ENCODE measurements around the gene NLRP1. TPM values are rescaled to one million over a fixed set of nuclear protein-coding genes. Genes with fewer than 3 reads are reported as not detected.

Gene NLRP1
- total and polyA plus RNA-seq, 8 donors, result 9.0 to 83.7 (median 18.4) TPM

DNA sequence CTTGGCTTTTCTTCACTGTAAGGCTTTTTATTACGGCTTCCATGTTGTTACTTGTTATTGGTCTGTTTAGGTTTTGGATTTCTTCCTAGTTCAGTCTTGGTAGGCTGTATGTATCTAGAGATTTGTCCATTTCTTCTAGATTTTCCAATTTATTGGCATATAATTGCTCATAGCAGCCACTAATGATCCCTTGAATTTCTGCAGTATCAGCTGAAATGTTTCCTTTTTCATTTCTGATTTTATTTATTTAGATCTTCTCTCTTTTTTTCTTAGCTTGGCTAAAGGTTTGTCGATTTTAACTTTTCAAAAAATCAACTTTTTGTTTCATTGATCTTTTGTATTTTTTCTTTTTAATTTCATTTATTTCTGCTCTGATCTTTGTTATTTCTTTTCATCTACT lies 18.5 kb downstream of the NLRP1 start:
- 74 to 85% (median 76%) methylated on average over 2 of the region's 2 CpGs for WGBS, 5 donors
- no peak overlapping the region for H3K27ac ChIP-seq

DNA sequence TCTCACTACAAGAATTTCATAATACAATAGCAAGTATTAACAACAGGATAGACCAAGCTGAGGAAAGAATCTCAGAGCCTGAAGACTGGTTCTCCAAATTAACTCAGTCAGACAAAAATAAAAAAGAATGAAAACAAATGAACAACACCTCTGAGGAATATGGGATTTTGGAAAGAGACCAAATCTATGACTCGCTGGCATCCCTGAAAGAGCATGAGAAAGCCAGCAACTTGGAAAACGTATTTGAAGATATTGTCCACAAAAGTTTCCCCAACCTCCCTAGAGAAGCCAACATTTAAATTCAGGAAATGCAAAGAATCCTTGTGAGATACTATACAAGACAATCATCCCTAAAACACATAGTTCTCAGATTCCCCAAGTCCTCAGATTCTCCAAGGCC lies 20.9 kb downstream of the NLRP1 start:
- Histone ChIP-seq H3K36me3 (peaks cover 0 to 23% (median 11%) of the 10 kb centered on the region in 4 donors), H3K9me3 (no peaks in the 10 kb centered on the region), H3K4me3 (no peak overlapping the region), H3K27ac (no peak overlapping the region), H3K27me3 (no peaks in the 10 kb centered on the region), H3K4me1 (no peaks in the 10 kb centered on the region)
- intact Hi-C loops (cut with DNase I; ENCODE audit: low total_unique reads), result no loop called here
- no peak for DNase-seq
- 63 to 81% (median 71%) methylated on average over 2 of the region's 2 CpGs for WGBS, 5 donors
- TF ChIP-seq, protein P1, sequence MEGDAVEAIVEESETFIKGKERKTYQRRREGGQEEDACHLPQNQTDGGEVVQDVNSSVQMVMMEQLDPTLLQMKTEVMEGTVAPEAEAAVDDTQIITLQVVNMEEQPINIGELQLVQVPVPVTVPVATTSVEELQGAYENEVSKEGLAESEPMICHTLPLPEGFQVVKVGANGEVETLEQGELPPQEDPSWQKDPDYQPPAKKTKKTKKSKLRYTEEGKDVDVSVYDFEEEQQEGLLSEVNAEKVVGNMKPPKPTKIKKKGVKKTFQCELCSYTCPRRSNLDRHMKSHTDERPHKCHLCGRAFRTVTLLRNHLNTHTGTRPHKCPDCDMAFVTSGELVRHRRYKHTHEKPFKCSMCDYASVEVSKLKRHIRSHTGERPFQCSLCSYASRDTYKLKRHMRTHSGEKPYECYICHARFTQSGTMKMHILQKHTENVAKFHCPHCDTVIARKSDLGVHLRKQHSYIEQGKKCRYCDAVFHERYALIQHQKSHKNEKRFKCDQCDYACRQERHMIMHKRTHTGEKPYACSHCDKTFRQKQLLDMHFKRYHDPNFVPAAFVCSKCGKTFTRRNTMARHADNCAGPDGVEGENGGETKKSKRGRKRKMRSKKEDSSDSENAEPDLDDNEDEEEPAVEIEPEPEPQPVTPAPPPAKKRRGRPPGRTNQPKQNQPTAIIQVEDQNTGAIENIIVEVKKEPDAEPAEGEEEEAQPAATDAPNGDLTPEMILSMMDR (IDR thresholded peaks at IDR 0.05), result no peak
- TF ChIP-seq POLR2AphosphoS5 (IDR thresholded peaks at IDR 0.05) (no peak), POLR2A (IDR thresholded peaks at IDR 0.05) (no peak), EP300 (IDR thresholded peaks at IDR 0.05) (no peak)

More for the DNA sequence above, 18.5 kb downstream of the NLRP1 start:
- TF ChIP-seq EP300 (IDR thresholded peaks at IDR 0.05) (no peak), POLR2AphosphoS5 (IDR thresholded peaks at IDR 0.05) (no peak), POLR2A (IDR thresholded peaks at IDR 0.05) (no peak)
- TF ChIP-seq, protein P1 (IDR thresholded peaks at IDR 0.05), result no peak
- DNase-seq, result no peak
- no peaks in the 10 kb centered on the region for H3K36me3 ChIP-seq
- H3K4me3 ChIP-seq, result no peak overlapping the region
- no peaks in the 10 kb centered on the region for H3K27me3 ChIP-seq
- no peaks in the 10 kb centered on the region for H3K4me1 ChIP-seq
- no peaks in the 10 kb centered on the region for H3K9me3 ChIP-seq
- intact Hi-C loops (cut with DNase I; ENCODE audit: low total_unique reads), result no loop called here

DNA sequence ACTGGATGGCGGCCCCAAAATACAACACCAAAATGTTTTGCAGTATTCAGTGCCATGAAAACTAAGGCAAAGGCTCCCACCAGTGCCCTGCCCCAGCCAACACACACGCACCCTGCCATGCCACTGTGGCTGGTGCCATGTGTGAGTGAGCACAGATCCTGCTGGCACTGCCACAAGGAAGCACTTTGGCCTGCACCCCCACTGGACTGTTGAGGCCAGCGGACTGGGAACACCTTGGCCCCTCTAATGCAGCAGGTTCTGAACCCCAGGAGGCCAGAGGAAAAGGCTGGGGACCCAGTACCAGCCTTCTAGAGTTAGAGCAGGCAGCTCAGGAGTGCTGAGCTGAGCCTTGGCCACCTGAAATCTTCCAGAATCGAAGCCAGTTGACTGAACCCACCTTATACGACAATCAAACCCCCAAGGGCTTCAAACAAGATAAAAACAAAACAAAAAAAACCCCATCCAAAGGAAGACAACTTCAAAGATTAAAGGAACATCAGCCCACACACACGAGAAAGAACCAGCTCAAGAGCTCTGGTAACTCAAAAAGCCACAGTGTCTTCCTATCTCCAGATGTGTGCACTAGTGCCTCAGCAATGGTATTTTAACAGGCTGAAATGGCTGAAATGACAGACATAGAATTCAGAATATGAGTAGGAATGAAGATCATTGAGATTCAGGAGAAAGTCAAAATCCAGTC lies 21.5 kb downstream of the NLRP1 start:
- TF ChIP-seq, protein P1 (IDR thresholded peaks at IDR 0.05), result no peak
- no peak for TF ChIP-seq POLR2A (IDR thresholded peaks at IDR 0.05)

DNA sequence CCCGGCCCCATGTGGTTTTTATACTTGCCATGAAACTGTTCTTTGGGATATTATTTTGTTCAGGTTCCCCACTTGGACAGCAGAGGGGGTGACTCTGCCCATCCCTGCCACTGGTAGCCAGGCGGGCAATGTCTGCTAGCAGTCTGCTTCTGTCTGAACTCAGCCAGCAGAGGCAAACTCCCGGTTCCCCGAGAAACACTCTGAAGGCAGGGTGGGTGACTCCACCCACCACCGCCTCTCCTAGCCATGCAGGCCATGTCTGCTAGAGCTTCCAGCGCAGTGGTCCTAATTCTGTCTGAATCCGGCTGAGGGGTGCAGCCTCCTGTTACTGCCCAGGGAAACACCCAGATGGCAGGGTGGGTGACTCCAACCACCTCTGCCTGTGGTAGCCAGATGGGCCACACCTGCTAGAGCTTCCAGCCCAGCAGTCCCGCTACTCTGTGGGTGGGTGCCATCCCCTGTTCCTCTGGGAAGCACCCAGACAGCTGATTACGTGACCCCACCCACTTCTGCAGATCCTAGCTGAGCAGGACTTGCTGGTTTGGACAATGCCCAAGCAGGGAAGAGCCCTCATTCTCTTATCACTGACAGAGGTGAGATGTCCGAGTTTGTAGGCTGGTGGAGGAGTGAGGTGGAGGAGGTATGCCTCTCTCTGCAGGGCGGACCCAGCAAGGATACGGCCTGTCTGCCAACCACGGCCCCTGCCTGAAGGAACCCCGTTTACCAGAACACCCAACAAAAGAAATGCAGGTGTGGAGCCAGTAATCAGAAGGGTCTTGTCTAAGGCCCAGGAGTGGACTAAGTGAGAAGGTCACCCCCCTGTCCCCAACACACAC lies 22.4 kb downstream of the NLRP1 start:
- TF ChIP-seq, protein P1 (IDR thresholded peaks at IDR 0.05), result no peak
- TF ChIP-seq POLR2AphosphoS5 (IDR thresholded peaks at IDR 0.05) (no peak), POLR2A (IDR thresholded peaks at IDR 0.05) (no peak), EP300 (IDR thresholded peaks at IDR 0.05) (no peak)
- 79 to 85% (median 80%) methylated on average over 11 to 14 of the region's 14 CpGs for WGBS, 5 donors
- peaks cover 0 to 30% (median 17%) of the 10 kb centered on the region in 4 donors for H3K36me3 ChIP-seq
- H3K9me3 ChIP-seq, result no peaks in the 10 kb centered on the region
- H3K27me3 ChIP-seq, result no peaks in the 10 kb centered on the region
- intact Hi-C loops (cut with DNase I; ENCODE audit: low total_unique reads), result no loop called here
- no peak overlapping the region for H3K27ac ChIP-seq
- H3K4me3 ChIP-seq, result no peak overlapping the region
- H3K4me1 ChIP-seq, result no peaks in the 10 kb centered on the region
- no peak for DNase-seq

More for the DNA sequence above, 21.5 kb downstream of the NLRP1 start:
- Histone ChIP-seq H3K27me3 (no peaks in the 10 kb centered on the region), H3K27ac (no peak overlapping the region), H3K4me3 (no peak overlapping the region), H3K9me3 (no peaks in the 10 kb centered on the region), H3K4me1 (no peaks in the 10 kb centered on the region), H3K36me3 (peaks cover 0 to 29% (median 17%) of the 10 kb centered on the region in 4 donors)
- 72 to 79% (median 75%) methylated on average over 5 to 6 of the region's 6 CpGs for WGBS, 5 donors
- no peak for DNase-seq
- intact Hi-C loops (cut with DNase I; ENCODE audit: low total_unique reads), result no loop called here

Data from stomach (tissue), 9 donors.